Right atrium auricular region (tissue), 2 donors: ENCODE data around the gene LYSMD3. TPM values are rescaled to one million over a fixed set of nuclear protein-coding genes. Genes with fewer than 3 reads are reported as not detected.
"Not testable (repeated sequence)": the region's sequence is repeated elsewhere in the genome, so short reads cannot be mapped to it uniquely, and the experiment has no call there.

ENCODE experiments used
- DNase-seq: peaks from one replicate; pipeline ENCODE4 v3.0.0-alpha.2; 2019; ENCODE audit warnings: low spot score
- H3K27ac ChIP-seq, 2 donors: fragments of 200-600 bp; sonication (generic); 1 replicate in 1 of 2; 2 replicates in 1 of 2; pipeline ENCODE4 v1.5.1; 2016 to 2019
- H3K27me3 ChIP-seq, 2 donors: fragments of 200-600 bp; sonication (generic); one replicate each; pipeline versions ENCODE4 v1.5.1 to v1.6.0; 2017 to 2019
- H3K36me3 ChIP-seq: fragments of 200-600 bp; sonication (generic); one replicate; pipeline ENCODE4 v1.5.1; 2016
- H3K4me1 ChIP-seq, 2 donors: fragments of 200-600 bp; sonication (generic); one replicate each; pipeline versions ENCODE4 v1.5.1 to v1.6.0; 2017 to 2019
- H3K4me3 ChIP-seq, 2 donors: fragments of 200-600 bp; sonication (generic); 1 replicate in 1 of 2; 2 replicates in 1 of 2; pipeline ENCODE4 v1.5.1; 2017 to 2019; ENCODE audit warnings: mild to moderate bottlenecking in 1 of 2, moderate library complexity in 1 of 2
- H3K9me3 ChIP-seq, 2 donors: fragments of 200-600 bp; sonication (generic); one replicate each; pipeline ENCODE4 v1.5.1; 2019
- CTCF ChIP-seq, 2 donors: fragments of 200-600 bp; sonication (generic); IDR thresholded peaks; one replicate each; pipeline ENCODE4 v1.5.1; 2019; ENCODE audit warnings: antibody characterized with exemption in 2 of 2
- total RNA-seq, 2 donors: library from RNA; depleted of rRNA; stranded (reverse); fragments of >200 nt; gene quantifications; one replicate each; pipeline ENCODE4 v1.1.0, GENCODE V29; 2016

The LYSMD3 gene
- total RNA-seq = 10 to 100 TPM; 18.2 to 18.5 TPM

- Histone ChIP-seq H3K27me3 (no peaks in the 10 kb centered on the region), H3K27ac (peak within 1 kb of the TSS; percentile 96 to 99), H3K4me1 (peaks cover 0 to 28% of the 10 kb centered on the region in 2 donors), H3K36me3 (no peaks in the 10 kb centered on the region), H3K4me3 (peak within 1 kb of the TSS; percentile 90 to 91), H3K9me3 (no peaks in the 10 kb centered on the region)
- DNase-seq = peak; percentile 96
- TF ChIP-seq CTCF (IDR thresholded peaks at IDR 0.05) = no peak
These were observed at the start of gene LYSMD3 for GRCh38 chr5:90529194-90529938. LYSMD3 (minus strand) TSS chr5:90529584; CDS start chr5:90525289, 4,295 bp downstream.

- not testable (repeated sequence) for H3K4me1 ChIP-seq, DNase-seq, H3K27me3 ChIP-seq, H3K36me3 ChIP-seq, H3K27ac ChIP-seq, H3K4me3 ChIP-seq
- H3K9me3 ChIP-seq = peaks cover 0 to 14% of the 10 kb centered on the region in 2 donors
These were observed 47.2 kb upstream of the LYSMD3 start for GRCh38 chr5:90576566-90576965.

- H3K4me3 ChIP-seq = no peak overlapping the region
- no peak for DNase-seq
- H3K27ac ChIP-seq = no peak overlapping the region
- H3K4me1 ChIP-seq = no peaks in the 10 kb centered on the region
- H3K36me3 ChIP-seq = no peaks in the 10 kb centered on the region
- H3K27me3 ChIP-seq = no peaks in the 10 kb centered on the region
- no peak for TF ChIP-seq CTCF (IDR thresholded peaks at IDR 0.05)
- peaks cover 0 to 18% of the 10 kb centered on the region in 2 donors for H3K9me3 ChIP-seq
These were observed 46.3 kb upstream of the LYSMD3 start for GRCh38 chr5:90575712-90576111.

GRCh38 chr5:90571147-90571773, 41.9 kb upstream of the LYSMD3 start:
- TF ChIP-seq CTCF (IDR thresholded peaks at IDR 0.05) = no peak
- no peaks in the 10 kb centered on the region for H3K4me1 ChIP-seq
- H3K36me3 ChIP-seq = no peaks in the 10 kb centered on the region
- H3K27ac ChIP-seq = no peak overlapping the region
- no peak overlapping the region for H3K4me3 ChIP-seq
- H3K27me3 ChIP-seq = no peaks in the 10 kb centered on the region
- H3K9me3 ChIP-seq = peaks cover 0 to 26% of the 10 kb centered on the region in 2 donors
- DNase-seq = no peak

GRCh38 chr5:90570034-90570433, 40.6 kb upstream of the LYSMD3 start:
- no peak overlapping the region for H3K27ac ChIP-seq
- TF ChIP-seq CTCF (IDR thresholded peaks at IDR 0.05) = no peak
- no peak overlapping the region for H3K4me3 ChIP-seq
- H3K4me1 ChIP-seq = no peaks in the 10 kb centered on the region
- H3K9me3 ChIP-seq = peaks cover 0 to 26% of the 10 kb centered on the region in 2 donors
- DNase-seq = no peak
- H3K27me3 ChIP-seq = no peaks in the 10 kb centered on the region
- no peaks in the 10 kb centered on the region for H3K36me3 ChIP-seq

- Histone ChIP-seq H3K4me1 (no peaks in the 10 kb centered on the region), H3K27me3 (no peaks in the 10 kb centered on the region), H3K36me3 (no peaks in the 10 kb centered on the region), H3K9me3 (peaks cover 0 to 26% of the 10 kb centered on the region in 2 donors), H3K27ac (no peak overlapping the region), H3K4me3 (no peak overlapping the region)
- TF ChIP-seq CTCF (IDR thresholded peaks at IDR 0.05) = no peak
- DNase-seq = no peak
These were observed 39.7 kb upstream of the LYSMD3 start for GRCh38 chr5:90569084-90569483.
